ENCODE measurements around the gene FABP7. TPM values are rescaled to one million over a fixed set of nuclear protein-coding genes. Genes with fewer than 3 reads are reported as not detected.

FABP7 gene
- total RNA-seq, 1 experiment from 2014 or later: not detected

- no peaks in the 10 kb centered on the region for H3K36me3 ChIP-seq (ENCODE audit: control insufficient read depth, insufficient read depth, low read length)
- H3K27ac Mint-ChIP-seq (ENCODE audit: unreplicated experiment): peak overlapping the region; percentile 66
- H3K9me3 ChIP-seq: no peaks in the 10 kb centered on the region
- H3K27me3 ChIP-seq (replicated peaks; ENCODE audit: control insufficient read depth, insufficient read depth, low read length): no peaks in the 10 kb centered on the region
- peaks cover 10% of the 10 kb centered on the region for H3K9me3 Mint-ChIP-seq (ENCODE audit: unreplicated experiment)
- no TSS peak for BruUV-seq (replicated peaks)
- intact Hi-C loops (cut with micrococcal nuclease; ENCODE audit: unreplicated experiment): loop anchor here (1.0 to 5.0 kb wide), 4 partner anchors 18 to 159 kb away; partner anchors contain the start of genes PKIB and SMPDL3A
- H3K4me1 ChIP-seq: peaks cover 52% of the 10 kb centered on the region
- H3K4me3 ChIP-seq (ENCODE audit: low read depth, low read length): no peak overlapping the region
- peak overlapping the region; percentile 42 for H3K4me3 Mint-ChIP-seq (ENCODE audit: unreplicated experiment)
- TF ChIP-seq CTCF (IDR thresholded peaks at IDR 0.05; ENCODE audit: insufficient read depth in 1 of 2, low read depth in 1 of 2, low read length in 1 of 2, severe bottlenecking in 1 of 2, unreplicated experiment in 1 of 2): peak; percentile 24 to 49
- ChIA-PET CTCF (interaction anchor here (0.7 to 1.3 kb wide), 9 partner anchors 15 to 68 kb away, joined by 3 to 39 read pairs (median 6); partner anchors contain the start of gene SMPDL3A), POLR2A (interaction anchor here (1.2 kb wide), 1 partner anchor 18 kb away, joined by 9 read pairs; the partner anchor contains the start of gene SMPDL3A)
- peaks cover 5% of the 10 kb centered on the region for H3K36me3 Mint-ChIP-seq (ENCODE audit: insufficient read depth, unreplicated experiment)
- no peaks in the 10 kb centered on the region for H3K27me3 Mint-ChIP-seq (ENCODE audit: insufficient read depth, unreplicated experiment)
- H3K4me1 Mint-ChIP-seq (ENCODE audit: low read depth, unreplicated experiment): peaks cover 40% of the 10 kb centered on the region
- peak; percentile 50 to 59 for DNase-seq
Measured at GRCh38 chr6:122770835-122771601, 8.5 kb upstream of the FABP7 start.

- peak; percentile 86 for DNase-seq
- H3K4me1 Mint-ChIP-seq (ENCODE audit: low read depth, unreplicated experiment): peaks cover 36% of the 10 kb centered on the region
- no peaks in the 10 kb centered on the region for H3K27me3 ChIP-seq (replicated peaks; ENCODE audit: control insufficient read depth, insufficient read depth, low read length)
- no TSS peak for BruUV-seq (replicated peaks)
- no peaks in the 10 kb centered on the region for H3K9me3 ChIP-seq
- POLR2A ChIA-PET: interaction anchor here (1.0 kb wide), 1 partner anchor 17 kb away, joined by 3 read pairs; the partner anchor contains the start of gene SMPDL3A
- no peak overlapping the region for H3K4me3 ChIP-seq (ENCODE audit: low read depth, low read length)
- TF ChIP-seq CTCF (IDR thresholded peaks at IDR 0.05; ENCODE audit: insufficient read depth in 1 of 2, low read depth in 1 of 2, low read length in 1 of 2, severe bottlenecking in 1 of 2, unreplicated experiment in 1 of 2): peak in 1 of 2 experiments; percentile 52
- H3K27ac Mint-ChIP-seq (ENCODE audit: unreplicated experiment): peak overlapping the region; percentile 77
- H3K4me1 ChIP-seq: peaks cover 52% of the 10 kb centered on the region
- H3K27me3 Mint-ChIP-seq (ENCODE audit: insufficient read depth, unreplicated experiment): no peaks in the 10 kb centered on the region
- peaks cover 5% of the 10 kb centered on the region for H3K36me3 Mint-ChIP-seq (ENCODE audit: insufficient read depth, unreplicated experiment)
- H3K36me3 ChIP-seq (ENCODE audit: control insufficient read depth, insufficient read depth, low read length): no peaks in the 10 kb centered on the region
- H3K9me3 Mint-ChIP-seq (ENCODE audit: unreplicated experiment): peaks cover 15% of the 10 kb centered on the region
- CTCF ChIA-PET: interaction anchor here (0.5 to 1.6 kb wide), 4 partner anchors 17 to 71 kb away, joined by 3 to 7 read pairs (median 4); partner anchors contain the start of gene SMPDL3A
- peak overlapping the region; percentile 15 for H3K4me3 Mint-ChIP-seq (ENCODE audit: unreplicated experiment)
- intact Hi-C loops (cut with micrococcal nuclease; ENCODE audit: unreplicated experiment): loop anchor here (1.0 to 5.0 kb wide), 2 partner anchors 58 to 161 kb away; partner anchors contain the start of gene PKIB
Measured at GRCh38 chr6:122772724-122773415, 6.6 kb upstream of the FABP7 start.

GRCh38 chr6:122775975-122776374 lies 3.5 kb upstream of the FABP7 start:
- H3K27me3 ChIP-seq (replicated peaks; ENCODE audit: control insufficient read depth, insufficient read depth, low read length): no peaks in the 10 kb centered on the region
- peaks cover 38% of the 10 kb centered on the region for H3K4me1 ChIP-seq
- intact Hi-C loops (cut with micrococcal nuclease; ENCODE audit: unreplicated experiment): no loop called here
- Mint-ChIP-seq H3K36me3 (ENCODE audit: insufficient read depth, unreplicated experiment) (peaks cover 5% of the 10 kb centered on the region), H3K4me3 (ENCODE audit: unreplicated experiment) (no peak overlapping the region), H3K27me3 (ENCODE audit: insufficient read depth, unreplicated experiment) (no peaks in the 10 kb centered on the region), H3K9me3 (ENCODE audit: unreplicated experiment) (peaks cover 15% of the 10 kb centered on the region), H3K4me1 (ENCODE audit: low read depth, unreplicated experiment) (peaks cover 31% of the 10 kb centered on the region), H3K27ac (ENCODE audit: unreplicated experiment) (no peak overlapping the region)
- ChIA-PET POLR2A (no interaction called here), CTCF (no interaction called here)
- no peak overlapping the region for H3K4me3 ChIP-seq (ENCODE audit: low read depth, low read length)
- no peak for DNase-seq
- H3K9me3 ChIP-seq: no peaks in the 10 kb centered on the region
- no peak for TF ChIP-seq CTCF (IDR thresholded peaks at IDR 0.05; ENCODE audit: insufficient read depth in 1 of 2, low read depth in 1 of 2, low read length in 1 of 2, severe bottlenecking in 1 of 2, unreplicated experiment in 1 of 2)
- no TSS peak for BruUV-seq (replicated peaks)
- H3K36me3 ChIP-seq (ENCODE audit: control insufficient read depth, insufficient read depth, low read length): no peaks in the 10 kb centered on the region

All from Caco-2 (cell line).